PC-9 (cell line): ENCODE results near the gene TSHZ2.

ENCODE experiments used
- CTCF ChIP-seq: fragments of 200-600 bp; sonication (generic); conservative IDR thresholded peaks from 2 replicates; pipeline ENCODE4 v1.6.1; 2017; ENCODE audit warnings: mixed run types, antibody characterized with exemption, mild to moderate bottlenecking, moderate library complexity
- EZH2 ChIP-seq: fragments of 200-600 bp; sonication (generic); IDR thresholded peaks from 2 replicates; pipeline ENCODE4 v1.8.0; 2017; ENCODE audit warnings: antibody characterized with exemption, low read depth

- no peak for TF ChIP-seq CTCF
- TF ChIP-seq EZH2: no peak
Observed at GRCh38 chr20:53445321-53445731, 473.2 kb downstream of the TSHZ2 start.
